Thoracic aorta (tissue), 2 donors: ENCODE data around the gene PTCHD1. TPM values are rescaled to one million over a fixed set of nuclear protein-coding genes. Genes with fewer than 3 reads are reported as not detected.

ENCODE experiments used
- ATAC-seq: fragments of 150-250 bp; one replicate; pipeline ENCODE4 v1.8.0; 2017; ENCODE audit warnings: low read depth; ENCODE audit not compliant: insufficient number of reproducible peaks, low FRiP score
- DNase-seq: peaks from one replicate; pipeline ENCODE4 v3.0.0-alpha.2; 2020; ENCODE audit warnings: low spot score
- H3K27ac ChIP-seq, 2 donors: fragments of 200-600 bp; sonication (generic); 1 replicate in 1 of 2; 2 replicates in 1 of 2; pipeline ENCODE4 v1.5.1; 2016; ENCODE audit warnings: mild to moderate bottlenecking in 2 of 2, moderate library complexity in 2 of 2
- H3K27me3 ChIP-seq: fragments of 200-600 bp; sonication (generic); replicated peaks from 2 replicates; pipeline ENCODE4 v1.6.0; 2016; ENCODE audit warnings: mild to moderate bottlenecking; ENCODE audit not compliant: insufficient read depth
- H3K36me3 ChIP-seq: fragments of 200-600 bp; sonication (generic); one replicate; pipeline ENCODE4 v1.5.1; 2016
- H3K4me1 ChIP-seq, 2 donors: fragments of 200-600 bp; sonication (generic); 1 replicate in 1 of 2; 2 replicates in 1 of 2; pipeline versions ENCODE4 v1.5.1 to v1.6.0; 2016; ENCODE audit warnings: low read depth in 2 of 2, mild to moderate bottlenecking in 1 of 2; ENCODE audit not compliant: control insufficient read depth in 1 of 2
- H3K4me3 ChIP-seq: fragments of 200-600 bp; sonication (generic); 2 replicates; pipeline ENCODE4 v1.5.1; 2016; ENCODE audit warnings: mild to moderate bottlenecking
- H3K9me3 ChIP-seq: fragments of 200-600 bp; sonication (generic); 2 replicates; pipeline ENCODE4 v1.5.1; 2016
- CTCF ChIP-seq: fragments of 200-600 bp; sonication (generic); IDR thresholded peaks from one replicate; pipeline ENCODE4 v1.5.1; 2019; ENCODE audit warnings: antibody characterized with exemption
- total RNA-seq, 2 donors: library from RNA; depleted of rRNA; stranded (reverse); fragments of >200 nt; gene quantifications; one replicate each; pipeline versions ENCODE4 v1.1.0 to v1.2.3, GENCODE V29; 2016

Gene PTCHD1
- total RNA-seq, 2 donors from 2014 or later, result 0.54 to 1.6 TPM

- H3K36me3 ChIP-seq, result no peaks in the 10 kb centered on the region
- H3K4me3 ChIP-seq, result peak overlapping the region; percentile 64
- H3K27me3 ChIP-seq, result no peaks in the 10 kb centered on the region
- no peaks in the 10 kb centered on the region for H3K9me3 ChIP-seq
- no peak for ATAC-seq
- DNase-seq, result no peak
- TF ChIP-seq CTCF, result no peak
- H3K27ac ChIP-seq, result no peak overlapping the region
- H3K4me1 ChIP-seq, result peaks cover 0 to 7% of the 10 kb centered on the region in 2 donors
Observed at GRCh38 chrX:23334521-23334847, 165 bp upstream of the PTCHD1 start.

- Histone ChIP-seq H3K4me1 (no peaks in the 10 kb centered on the region), H3K36me3 (no peaks in the 10 kb centered on the region), H3K9me3 (no peaks in the 10 kb centered on the region), H3K27me3 (no peaks in the 10 kb centered on the region), H3K27ac (no peak overlapping the region), H3K4me3 (no peak overlapping the region)
- DNase-seq, result no peak
- no peak for TF ChIP-seq CTCF
- ATAC-seq, result no peak
Observed at GRCh38 chrX:23338334-23338733, 3.7 kb downstream of the PTCHD1 start.

GRCh38 chrX:23341452-23341851 is 6.8 kb downstream of the PTCHD1 start:
- ATAC-seq (no peak), DNase-seq (no peak)
- no peaks in the 10 kb centered on the region for H3K9me3 ChIP-seq
- no peak overlapping the region for H3K4me3 ChIP-seq
- no peaks in the 10 kb centered on the region for H3K36me3 ChIP-seq
- no peak overlapping the region for H3K27ac ChIP-seq
- no peaks in the 10 kb centered on the region for H3K4me1 ChIP-seq
- no peaks in the 10 kb centered on the region for H3K27me3 ChIP-seq
- TF ChIP-seq CTCF, result no peak

- Histone ChIP-seq H3K9me3 (no peaks in the 10 kb centered on the region), H3K4me1 (no peaks in the 10 kb centered on the region), H3K4me3 (no peak overlapping the region), H3K27ac (no peak overlapping the region), H3K27me3 (no peaks in the 10 kb centered on the region), H3K36me3 (no peaks in the 10 kb centered on the region)
- no peak for DNase-seq
- no peak for ATAC-seq
- no peak for TF ChIP-seq CTCF
Observed at GRCh38 chrX:23344238-23344903, 9.7 kb downstream of the PTCHD1 start.

GRCh38 chrX:23344904-23345271 is 10.2 kb downstream of the PTCHD1 start:
- no peaks in the 10 kb centered on the region for H3K36me3 ChIP-seq
- ATAC-seq, result no peak
- H3K27me3 ChIP-seq, result no peaks in the 10 kb centered on the region
- no peaks in the 10 kb centered on the region for H3K4me1 ChIP-seq
- H3K4me3 ChIP-seq, result no peak overlapping the region
- TF ChIP-seq CTCF, result no peak
- H3K9me3 ChIP-seq, result no peaks in the 10 kb centered on the region
- DNase-seq, result no peak
- no peak overlapping the region for H3K27ac ChIP-seq
